ENCODE results near the gene TCF4.

The TCF4 gene

GRCh38 chr18:55319459-55320193 is 268.4 kb downstream of the TCF4 start:
- FAIRE-seq (no peak), DNase-seq (ENCODE audit: insufficient read length, low spot score) (no peak)
- no peak for TF ChIP-seq POLR2A (IDR thresholded peaks at IDR 0.05; ENCODE audit: low read depth, low read length)

GRCh38 chr18:55318951-55319441 is 269.0 kb downstream of the TCF4 start:
- FAIRE-seq: no peak
- no peak for DNase-seq (ENCODE audit: insufficient read length, low spot score)
- TF ChIP-seq POLR2A (IDR thresholded peaks at IDR 0.05; ENCODE audit: low read depth, low read length): no peak

GRCh38 chr18:55317864-55318263 is 270.1 kb downstream of the TCF4 start:
- DNase-seq (ENCODE audit: insufficient read length, low spot score) (no peak), FAIRE-seq (no peak)
- TF ChIP-seq POLR2A (IDR thresholded peaks at IDR 0.05; ENCODE audit: low read depth, low read length): no peak

GRCh38 chr18:55317324-55317723 is 270.7 kb downstream of the TCF4 start:
- FAIRE-seq (no peak), DNase-seq (ENCODE audit: insufficient read length, low spot score) (no peak)
- TF ChIP-seq POLR2A (IDR thresholded peaks at IDR 0.05; ENCODE audit: low read depth, low read length): no peak

DNA sequence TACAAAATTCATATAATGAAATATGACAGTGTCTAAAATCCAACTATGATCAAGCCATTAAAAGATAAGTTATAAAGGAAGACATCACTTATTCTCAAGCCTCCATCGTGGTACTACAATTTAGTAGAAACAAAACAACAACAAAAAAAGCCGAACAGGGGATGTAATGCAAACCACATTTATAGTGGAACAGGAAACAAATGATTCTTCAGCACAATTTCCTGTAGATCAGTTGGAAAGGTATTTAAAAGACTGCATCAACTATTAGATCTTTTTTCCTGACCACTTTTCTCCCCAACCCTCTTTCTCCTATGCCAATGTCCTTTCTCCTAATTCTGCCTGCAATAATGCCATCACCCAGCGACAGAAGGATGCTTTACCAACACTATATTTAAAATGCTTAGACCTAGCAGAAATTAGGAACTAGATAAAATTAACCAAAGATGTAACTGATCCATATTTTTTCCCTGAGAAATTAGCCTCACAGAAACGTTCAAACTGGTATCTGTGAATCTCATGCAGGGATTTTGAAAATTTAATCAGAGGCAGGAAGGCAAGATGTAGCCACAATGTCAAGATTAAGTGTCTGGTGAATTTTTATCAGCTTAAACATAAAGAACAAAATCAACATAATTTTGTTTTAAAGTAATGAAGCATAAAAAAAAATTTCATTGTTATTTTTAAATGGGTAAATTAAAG is 271.4 kb downstream of the TCF4 start:
- FAIRE-seq (no peak), DNase-seq (ENCODE audit: insufficient read length, low spot score) (no peak)
- TF ChIP-seq POLR2A (IDR thresholded peaks at IDR 0.05; ENCODE audit: low read depth, low read length): no peak

GRCh38 chr18:55314615-55315237 is 273.3 kb downstream of the TCF4 start:
- FAIRE-seq: no peak
- no peak for TF ChIP-seq POLR2A (IDR thresholded peaks at IDR 0.05; ENCODE audit: low read depth, low read length)

GRCh38 chr18:55314031-55314430 is 274.0 kb downstream of the TCF4 start:
- DNase-seq (ENCODE audit: insufficient read length, low spot score) (no peak), FAIRE-seq (no peak)
- TF ChIP-seq POLR2A (IDR thresholded peaks at IDR 0.05; ENCODE audit: low read depth, low read length): no peak

More at GRCh38 chr18:55314615-55315237, 273.3 kb downstream of the TCF4 start:
- no peak for DNase-seq (ENCODE audit: insufficient read length, low spot score)

DNA sequence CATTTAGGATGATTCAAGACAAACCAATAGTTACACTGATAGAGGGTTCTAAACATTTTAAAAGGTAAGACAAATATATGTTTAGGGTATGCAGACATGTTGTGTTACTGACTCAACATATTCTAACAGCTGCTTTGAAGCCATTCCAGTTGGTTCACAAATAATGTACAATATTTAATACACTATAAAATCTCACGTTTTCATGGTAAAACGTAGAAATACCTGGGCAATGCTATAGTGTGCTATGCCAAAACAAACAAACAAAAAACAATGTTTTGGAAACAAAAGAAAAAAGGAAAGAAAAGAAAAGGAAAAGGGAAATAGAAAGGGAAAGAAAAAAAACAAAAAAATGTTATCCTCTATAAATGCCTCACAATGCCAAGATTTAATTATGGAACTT is 277.1 kb downstream of the TCF4 start:
- no peak for DNase-seq (ENCODE audit: insufficient read length, low spot score)
- no peak for TF ChIP-seq POLR2A (IDR thresholded peaks at IDR 0.05; ENCODE audit: low read depth, low read length)
- FAIRE-seq: no peak

GRCh38 chr18:55310044-55310676 is 277.8 kb downstream of the TCF4 start:
- FAIRE-seq (no peak), DNase-seq (ENCODE audit: insufficient read length, low spot score) (no peak)
- no peak for TF ChIP-seq POLR2A (IDR thresholded peaks at IDR 0.05; ENCODE audit: low read depth, low read length)

DNA sequence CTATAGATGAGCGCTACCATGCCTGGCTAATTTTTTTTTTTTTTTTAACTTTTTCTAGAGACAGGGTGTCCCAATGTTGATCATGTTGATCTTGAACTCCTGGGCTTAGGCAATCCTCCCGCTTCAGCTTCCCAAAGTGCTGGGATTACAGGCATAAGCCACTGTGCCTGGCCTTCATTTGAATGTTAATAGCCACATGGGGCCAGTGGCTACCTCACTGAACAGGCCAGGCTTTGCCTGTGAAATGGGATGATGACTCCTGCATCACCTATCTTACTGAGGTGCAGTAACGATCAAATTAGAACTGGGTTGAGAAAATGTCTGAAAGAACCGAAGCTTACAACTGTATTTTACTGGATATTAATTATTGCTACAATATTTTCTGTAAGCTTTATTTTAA is 278.7 kb downstream of the TCF4 start:
- DNase-seq (ENCODE audit: insufficient read length, low spot score) (no peak), FAIRE-seq (no peak)
- no peak for TF ChIP-seq POLR2A (IDR thresholded peaks at IDR 0.05; ENCODE audit: low read depth, low read length)

DNA sequence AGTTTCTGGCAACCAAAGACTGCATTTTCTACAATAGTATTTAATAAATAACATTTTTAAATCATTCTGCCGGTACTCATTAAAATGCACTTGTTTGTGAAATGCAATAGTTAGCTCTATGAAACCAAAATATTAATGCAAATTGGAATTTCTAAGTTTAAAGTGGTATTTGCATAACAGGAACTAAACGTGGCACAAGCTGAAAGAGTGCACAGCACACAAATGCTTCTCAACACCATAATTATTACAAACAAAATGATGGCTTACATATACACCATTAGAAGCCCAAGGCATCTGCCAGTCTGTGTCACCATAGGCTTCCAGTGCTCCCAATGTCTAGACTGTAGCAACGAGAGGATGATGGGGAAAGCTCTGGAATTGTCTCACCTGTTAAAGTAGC is 280.5 kb downstream of the TCF4 start:
- DNase-seq (ENCODE audit: insufficient read length, low spot score): no peak
- FAIRE-seq: no peak

GRCh38 chr18:55306359-55307024 is 281.5 kb downstream of the TCF4 start:
- no peak for TF ChIP-seq POLR2A (IDR thresholded peaks at IDR 0.05; ENCODE audit: low read depth, low read length)
- DNase-seq (ENCODE audit: insufficient read length, low spot score): no peak
- FAIRE-seq: no peak

More for the DNA sequence above, 280.5 kb downstream of the TCF4 start:
- no peak for TF ChIP-seq POLR2A (IDR thresholded peaks at IDR 0.05; ENCODE audit: low read depth, low read length)

DNA sequence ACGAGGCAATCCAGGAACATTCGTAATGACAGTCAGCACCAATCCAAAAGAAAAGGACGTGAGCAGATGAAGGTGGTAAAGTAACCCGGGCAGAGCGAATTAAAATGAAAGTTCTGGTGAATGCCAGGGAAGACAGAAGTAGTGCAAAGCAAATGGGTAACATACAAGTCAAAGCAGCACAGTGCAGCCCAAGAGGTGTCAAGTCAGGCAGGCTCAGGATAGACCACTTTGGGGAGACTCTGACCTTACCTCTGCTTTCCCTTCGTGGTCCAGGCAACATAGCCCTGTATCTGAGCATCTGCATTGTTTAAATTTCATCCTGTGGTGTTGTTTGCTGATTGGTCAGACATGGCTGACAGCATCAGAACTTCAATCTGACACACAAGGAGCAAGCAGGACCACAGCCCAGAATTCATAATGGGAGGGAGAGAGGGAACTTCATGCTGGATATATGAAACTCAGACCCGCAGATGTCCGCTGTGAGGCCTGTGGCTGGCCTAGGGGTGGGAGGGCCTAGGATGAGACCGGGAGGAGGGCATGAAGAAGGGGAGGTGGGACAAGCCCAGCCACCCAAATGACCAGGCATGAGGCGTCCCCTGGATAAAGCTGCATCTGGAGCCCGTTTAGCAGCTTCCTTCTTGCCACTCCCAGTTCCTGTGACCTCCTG is 285.7 kb downstream of the TCF4 start:
- FAIRE-seq: no peak
- TF ChIP-seq POLR2A (IDR thresholded peaks at IDR 0.05; ENCODE audit: low read depth, low read length): no peak
- no peak for DNase-seq (ENCODE audit: insufficient read length, low spot score)

All from H54 (cell line).